ENCODE measurements around the gene IFNK.

Gene IFNK

DNA sequence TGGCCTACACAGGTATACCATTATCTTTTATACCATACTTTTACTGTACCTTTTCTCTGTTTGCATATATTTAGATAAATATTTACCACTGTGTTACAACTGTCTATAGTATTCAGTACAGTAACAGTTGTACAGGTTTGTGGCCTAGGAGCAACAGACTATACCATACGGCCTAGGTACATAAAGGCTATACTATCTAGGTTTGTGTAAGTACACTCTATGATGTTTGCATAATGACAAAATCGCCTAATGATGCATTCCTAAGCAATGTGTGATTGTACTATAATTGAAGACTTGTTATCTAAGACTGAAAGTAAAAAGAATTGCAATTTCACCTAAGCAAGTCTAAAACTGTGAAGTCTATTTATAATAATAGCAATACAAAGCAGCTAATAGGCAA, 45.3 kb downstream of the IFNK start:
- in situ Hi-C loops (cut with MboI; ENCODE audit: low sequenced_read_pairs), result no loop called here

DNA sequence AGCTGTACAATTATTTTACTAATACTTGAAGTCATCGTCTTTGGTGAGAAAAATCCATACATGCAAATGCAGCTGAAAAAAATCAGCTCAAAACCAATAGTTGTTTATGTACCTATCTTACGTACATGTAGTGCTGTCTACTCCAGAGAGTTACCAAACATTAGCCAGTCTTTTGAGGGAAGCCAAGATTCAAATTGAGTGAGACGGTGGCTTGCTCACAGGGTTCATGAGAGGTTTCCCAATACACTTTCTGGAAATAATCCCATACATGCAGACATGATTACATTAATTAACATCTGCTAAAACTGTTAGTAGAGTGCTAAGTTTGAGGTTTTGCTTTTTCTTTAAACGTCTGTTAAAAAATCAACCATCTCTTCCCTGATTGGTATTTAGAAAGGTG, 46.9 kb downstream of the IFNK start:
- in situ Hi-C loops (cut with MboI; ENCODE audit: low sequenced_read_pairs), result no loop called here

DNA sequence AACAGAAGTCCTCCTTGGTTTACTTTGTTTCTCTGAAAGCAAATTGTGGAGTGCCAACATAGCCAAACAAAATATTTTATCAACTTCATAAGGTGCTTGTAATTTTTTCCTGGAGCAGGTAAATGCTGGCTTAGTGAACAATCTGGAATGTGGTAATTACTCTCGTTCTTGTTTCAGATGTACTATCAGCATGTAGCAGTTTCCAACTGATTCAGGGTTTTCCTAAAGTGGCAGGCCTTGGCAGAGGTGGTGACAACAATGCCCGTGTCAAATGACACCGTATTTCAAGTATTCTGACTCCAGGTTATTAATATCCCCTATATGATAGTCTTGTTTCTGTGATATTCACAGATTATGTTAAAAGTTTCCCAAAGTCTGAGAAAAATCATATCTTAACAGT, 48.0 kb downstream of the IFNK start:
- in situ Hi-C loops (cut with MboI; ENCODE audit: low sequenced_read_pairs), result no loop called here

DNA sequence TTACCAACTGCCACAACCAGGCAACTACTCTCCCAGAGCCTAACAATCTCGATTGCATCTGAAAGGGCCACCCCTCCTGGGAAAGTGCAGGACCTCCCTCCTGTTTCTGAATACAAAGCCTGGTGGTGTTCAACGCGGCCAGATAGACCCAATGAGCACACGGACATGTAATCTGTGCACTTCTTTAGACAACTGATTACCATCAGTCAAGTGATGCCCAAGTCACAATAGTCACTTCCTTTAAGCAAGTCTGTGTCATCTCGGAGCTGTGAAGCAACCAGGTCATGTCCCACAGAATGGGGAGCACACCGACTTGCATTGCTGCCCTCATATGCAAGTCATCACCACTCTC, 48.5 kb downstream of the IFNK start:
- in situ Hi-C loops (cut with MboI; ENCODE audit: low sequenced_read_pairs), result no loop called here

DNA sequence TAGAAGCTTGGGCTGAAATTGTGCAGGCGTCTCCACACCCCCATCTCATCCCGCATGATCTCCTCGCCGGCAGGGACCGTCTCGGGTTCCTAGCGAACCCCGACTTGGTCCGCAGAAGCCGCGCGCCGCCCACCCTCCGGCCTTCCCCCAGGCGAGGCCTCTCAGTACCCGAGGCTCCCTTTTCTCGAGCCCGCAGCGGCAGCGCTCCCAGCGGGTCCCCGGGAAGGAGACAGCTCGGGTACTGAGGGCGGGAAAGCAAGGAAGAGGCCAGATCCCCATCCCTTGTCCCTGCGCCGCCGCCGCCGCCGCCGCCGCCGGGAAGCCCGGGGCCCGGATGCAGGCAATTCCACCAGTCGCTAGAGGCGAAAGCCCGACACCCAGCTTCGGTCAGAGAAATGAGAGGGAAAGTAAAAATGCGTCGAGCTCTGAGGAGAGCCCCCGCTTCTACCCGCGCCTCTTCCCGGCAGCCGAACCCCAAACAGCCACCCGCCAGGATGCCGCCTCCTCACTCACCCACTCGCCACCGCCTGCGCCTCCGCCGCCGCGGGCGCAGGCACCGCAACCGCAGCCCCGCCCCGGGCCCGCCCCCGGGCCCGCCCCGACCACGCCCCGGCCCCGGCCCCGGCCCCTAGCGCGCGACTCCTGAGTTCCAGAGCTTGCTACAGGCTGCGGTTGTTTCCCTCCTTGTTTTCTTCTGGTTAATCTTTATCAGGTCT, 49.0 kb downstream of the IFNK start, which contains the start of gene C9orf72:
Gene C9orf72 (minus strand): TSS at position 564 of the 716 bp plus-strand sequence. CDS start 6,361 bp downstream, outside the sequence.
- in situ Hi-C loops (cut with MboI; ENCODE audit: low sequenced_read_pairs), result no loop called here

DNA sequence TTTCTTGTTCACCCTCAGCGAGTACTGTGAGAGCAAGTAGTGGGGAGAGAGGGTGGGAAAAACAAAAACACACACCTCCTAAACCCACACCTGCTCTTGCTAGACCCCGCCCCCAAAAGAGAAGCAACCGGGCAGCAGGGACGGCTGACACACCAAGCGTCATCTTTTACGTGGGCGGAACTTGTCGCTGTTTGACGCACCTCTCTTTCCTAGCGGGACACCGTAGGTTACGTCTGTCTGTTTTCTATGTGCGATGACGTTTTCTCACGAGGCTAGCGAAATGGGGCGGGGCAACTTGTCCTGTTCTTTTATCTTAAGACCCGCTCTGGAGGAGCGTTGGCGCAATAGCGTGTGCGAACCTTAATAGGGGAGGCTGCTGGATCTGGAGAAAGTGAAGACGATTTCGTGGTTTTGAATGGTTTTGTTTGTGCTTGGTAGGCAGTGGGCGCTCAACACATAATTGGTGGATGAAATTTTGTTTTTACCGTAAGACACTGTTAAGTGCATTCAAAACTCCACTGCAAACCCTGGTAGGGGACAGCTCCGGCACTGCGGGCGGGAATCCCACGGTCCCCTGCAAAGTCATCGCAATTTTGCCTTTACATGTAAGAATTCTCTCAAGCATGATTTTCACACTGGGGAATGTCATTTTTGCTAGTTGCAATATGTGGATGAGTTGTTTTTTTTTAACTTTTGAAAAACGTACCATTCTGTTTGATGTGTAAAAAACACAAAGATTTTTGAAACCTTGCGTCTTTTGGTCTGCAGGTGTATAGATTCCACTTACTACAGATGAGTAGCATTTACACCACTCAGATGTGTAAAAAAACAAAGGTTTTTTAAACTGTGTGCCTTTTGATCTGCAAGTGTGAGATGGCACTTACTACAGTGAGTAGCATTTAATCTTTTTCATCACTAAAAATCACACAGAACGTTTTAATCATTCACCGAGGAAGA, 49.8 kb downstream of the IFNK start:
- in situ Hi-C loops (cut with MboI; ENCODE audit: low sequenced_read_pairs), result no loop called here

Data from HL-60/S4 treated with retinoic acid at 250 ng/mL for 4 days and 3 days (cell line).